K562 (cell line): ENCODE results near the gene NPC1L1. TPM values are rescaled to one million over a fixed set of nuclear protein-coding genes. Genes with fewer than 3 reads are reported as not detected.

Experiments
- ARID4B ChIP-seq: sonication (generic); formaldehyde crosslinking; IDR thresholded peaks from 2 replicates; pipeline ENCODE4 v1.8.0; 2022; ENCODE audit warnings: mild to moderate bottlenecking, missing genetic modification reagents
- GATAD2B ChIP-seq: fragments of 450-650 bp; IDR thresholded peaks from 2 replicates; pipeline ENCODE4 v1.6.1; 2017; ENCODE audit warnings: mild to moderate bottlenecking, borderline replicate concordance
- HINFP ChIP-seq: fragments of 450-650 bp; conservative IDR thresholded peaks from 2 replicates; pipeline ENCODE4 v1.6.1; 2016; ENCODE audit warnings: missing genetic modification characterization, low read depth, mild to moderate bottlenecking, control low read depth, missing compliant biosample characterization
- ID3 ChIP-seq, 2 experiments: fragments of 250-450 bp in 1 of 2; fragments of 450-650 bp in 1 of 2; sonication (Bioruptor Pico) in 1 of 2; IDR thresholded peaks; 2 replicates each; pipeline versions ENCODE4 v1.6.1 to v1.8.0; 2016 to 2021; ENCODE audit warnings: mild to moderate bottlenecking in 2 of 2, moderate library complexity in 2 of 2, missing compliant biosample characterization in 1 of 2, missing genetic modification characterization in 1 of 2
- JUND ChIP-seq, 2 experiments: IDR thresholded peaks; 2 replicates in 1 of 2; 3 replicates in 1 of 2; pipeline ENCODE4 v1.6.1; 2011; ENCODE audit warnings: borderline replicate concordance in 2 of 2, low read depth in 2 of 2, low read length in 2 of 2, improper control_type of control experiment in 1 of 2, missing biosample characterization in 1 of 2, missing genetic modification characterization in 1 of 2, missing genetic modification reagents in 1 of 2
- NR0B1 ChIP-seq: fragments of 450-650 bp; IDR thresholded peaks from one replicate; pipeline ENCODE4 v1.6.1; 2018; ENCODE audit warnings: mild to moderate bottlenecking, moderate library complexity; ENCODE audit not compliant: partially characterized antibody
- POLR2G ChIP-seq: fragments of 200-400 bp; formaldehyde crosslinking; IDR thresholded peaks from 2 replicates; pipeline ENCODE4 v1.6.1; 2017; ENCODE audit warnings: low read depth, mild to moderate bottlenecking, antibody characterized with exemption, low read length, moderate library complexity
- polyA plus RNA-seq, 8 experiments: library from polyadenylated mRNA; depleted of rRNA in 4 of 8; stranded (reverse) in 5 of 8; unstranded in 3 of 8; fragments of >200 nt; fragmentation: Nextera tagmentation in 2 of 8; fragmentation: Illumina TruSeq in 1 of 8; extraction: Ambion mirVana in 2 of 8; extraction: Trizol in 1 of 8; gene quantifications; 2 replicates each; pipeline versions ENCODE4 v1.2.1 to v1.2.3, GENCODE V29; 2011 to 2014; ENCODE audit warnings: inconsistent platforms in 1 of 8, missing spikeins in 1 of 8
- total RNA-seq, 7 experiments: library from RNA; depleted of rRNA in 6 of 7; stranded (reverse); fragments of >200 nt in 6 of 7; fragmentation: Illumina TruSeq in 2 of 7; extraction: Trizol in 2 of 7; gene quantifications; 2 replicates each; pipeline versions ENCODE4 v1.2.1 to v1.2.3, GENCODE V29; 2011 to 2021; ENCODE audit warnings: low replicate concordance in 1 of 7
- TF ChIP-seq, protein P1 (sequence below): fragments of 150-350 bp; IDR thresholded peaks from 2 replicates; pipeline ENCODE4 v1.6.1; 2014; ENCODE audit warnings: low read depth, mild to moderate bottlenecking, low read length, borderline replicate concordance

The NPC1L1 gene
- total and polyA plus RNA-seq, 9 of the 15 experiments (the other 6 are each of a cell fraction or from before 2014, with no cell fraction given) = 0.01 to 0.18 (median 0.07) TPM; not detected in 4

GRCh38 chr7:44573464-44574286, 32.5 kb upstream of the NPC1L1 start, which contains the start of gene DDX56 (continued):
- TF ChIP-seq ID3 (CRISPR knock-in tag; IDR thresholded peaks at IDR 0.05) = 0 out of 2 replicates have a peak, but pooled peaks have one; percentile 24
- TF ChIP-seq ID3 (tag; IDR thresholded peaks at IDR 0.05) = peak; percentile 54; the same call in 1 of the 2 replicates
- peak; percentile 97 for TF ChIP-seq HINFP (tag)
- TF ChIP-seq ARID4B (CRISPR knock-in tag) = peak; percentile 97
- TF ChIP-seq JUND (IDR thresholded peaks at IDR 0.05; ENCODE audit: borderline replicate concordance, low read depth, low read length) = 0 out of 2 replicates have a peak, but pooled peaks have one; percentile 9
- TF ChIP-seq JUND (tag; IDR thresholded peaks at IDR 0.05; ENCODE audit: borderline replicate concordance, low read depth, low read length) = no peak; the same call in 2 of the 3 replicates
- peak; percentile 97 for TF ChIP-seq POLR2G
- TF ChIP-seq NR0B1 = no peak
- peak; percentile 59; the same call in 1 of the 2 replicates for TF ChIP-seq GATAD2B
- TF ChIP-seq, protein P1, sequence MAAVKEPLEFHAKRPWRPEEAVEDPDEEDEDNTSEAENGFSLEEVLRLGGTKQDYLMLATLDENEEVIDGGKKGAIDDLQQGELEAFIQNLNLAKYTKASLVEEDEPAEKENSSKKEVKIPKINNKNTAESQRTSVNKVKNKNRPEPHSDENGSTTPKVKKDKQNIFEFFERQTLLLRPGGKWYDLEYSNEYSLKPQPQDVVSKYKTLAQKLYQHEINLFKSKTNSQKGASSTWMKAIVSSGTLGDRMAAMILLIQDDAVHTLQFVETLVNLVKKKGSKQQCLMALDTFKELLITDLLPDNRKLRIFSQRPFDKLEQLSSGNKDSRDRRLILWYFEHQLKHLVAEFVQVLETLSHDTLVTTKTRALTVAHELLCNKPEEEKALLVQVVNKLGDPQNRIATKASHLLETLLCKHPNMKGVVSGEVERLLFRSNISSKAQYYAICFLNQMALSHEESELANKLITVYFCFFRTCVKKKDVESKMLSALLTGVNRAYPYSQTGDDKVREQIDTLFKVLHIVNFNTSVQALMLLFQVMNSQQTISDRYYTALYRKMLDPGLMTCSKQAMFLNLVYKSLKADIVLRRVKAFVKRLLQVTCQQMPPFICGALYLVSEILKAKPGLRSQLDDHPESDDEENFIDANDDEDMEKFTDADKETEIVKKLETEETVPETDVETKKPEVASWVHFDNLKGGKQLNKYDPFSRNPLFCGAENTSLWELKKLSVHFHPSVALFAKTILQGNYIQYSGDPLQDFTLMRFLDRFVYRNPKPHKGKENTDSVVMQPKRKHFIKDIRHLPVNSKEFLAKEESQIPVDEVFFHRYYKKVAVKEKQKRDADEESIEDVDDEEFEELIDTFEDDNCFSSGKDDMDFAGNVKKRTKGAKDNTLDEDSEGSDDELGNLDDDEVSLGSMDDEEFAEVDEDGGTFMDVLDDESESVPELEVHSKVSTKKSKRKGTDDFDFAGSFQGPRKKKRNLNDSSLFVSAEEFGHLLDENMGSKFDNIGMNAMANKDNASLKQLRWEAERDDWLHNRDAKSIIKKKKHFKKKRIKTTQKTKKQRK = 0 out of 2 replicates have a peak, but pooled peaks have one; percentile 15
